ENCODE measurements around the gene LRCH3.

- no peak for TF ChIP-seq POLR2A (IDR thresholded peaks at IDR 0.05)
- no peak for TF ChIP-seq CTCF (IDR thresholded peaks at IDR 0.05)
Observed at GRCh38 chr3:197912741-197913476, 121.9 kb downstream of the LRCH3 start.
